22Rv1 (cell line): Measurements from ENCODE around the gene ZNF618.

Experiments
- ZFX ChIP-seq: fragments of 450-650 bp; IDR thresholded peaks from 2 replicates; pipeline ENCODE4 v1.6.1; 2017; ENCODE audit warnings: antibody characterized with exemption, borderline replicate concordance
- TF ChIP-seq, protein P1 (sequence below): fragments of 450-650 bp; IDR thresholded peaks from 2 replicates; pipeline ENCODE4 v1.5.1; 2017; ENCODE audit warnings: mild to moderate bottlenecking

- TF ChIP-seq, protein P1, sequence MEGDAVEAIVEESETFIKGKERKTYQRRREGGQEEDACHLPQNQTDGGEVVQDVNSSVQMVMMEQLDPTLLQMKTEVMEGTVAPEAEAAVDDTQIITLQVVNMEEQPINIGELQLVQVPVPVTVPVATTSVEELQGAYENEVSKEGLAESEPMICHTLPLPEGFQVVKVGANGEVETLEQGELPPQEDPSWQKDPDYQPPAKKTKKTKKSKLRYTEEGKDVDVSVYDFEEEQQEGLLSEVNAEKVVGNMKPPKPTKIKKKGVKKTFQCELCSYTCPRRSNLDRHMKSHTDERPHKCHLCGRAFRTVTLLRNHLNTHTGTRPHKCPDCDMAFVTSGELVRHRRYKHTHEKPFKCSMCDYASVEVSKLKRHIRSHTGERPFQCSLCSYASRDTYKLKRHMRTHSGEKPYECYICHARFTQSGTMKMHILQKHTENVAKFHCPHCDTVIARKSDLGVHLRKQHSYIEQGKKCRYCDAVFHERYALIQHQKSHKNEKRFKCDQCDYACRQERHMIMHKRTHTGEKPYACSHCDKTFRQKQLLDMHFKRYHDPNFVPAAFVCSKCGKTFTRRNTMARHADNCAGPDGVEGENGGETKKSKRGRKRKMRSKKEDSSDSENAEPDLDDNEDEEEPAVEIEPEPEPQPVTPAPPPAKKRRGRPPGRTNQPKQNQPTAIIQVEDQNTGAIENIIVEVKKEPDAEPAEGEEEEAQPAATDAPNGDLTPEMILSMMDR = no peak
- no peak for TF ChIP-seq ZFX
These were observed 16.9 kb downstream of the ZNF618 start for GRCh38 chr9:113892861-113893491.
